HEK293 (cell line): ENCODE data around the gene KXD1.

ENCODE experiments used
- CTCF ChIA-PET: fragments of 350-600 bp; formaldehyde crosslinking; extraction: SDS; loops from one replicate; lab custom pipeline; 2021; ENCODE audit warnings: antibody characterized with exemption; lab: Yijun Ruan, JAX
- POLR2A ChIA-PET: fragments of 300-600 bp; formaldehyde crosslinking; extraction: SDS; loops from one replicate; lab custom pipeline; 2020; ENCODE audit warnings: antibody characterized with exemption, inconsistent platforms; lab: Yijun Ruan, JAX
- H3K27ac ChIP-seq: fragments of 200-500 bp; sonication (Bioruptor generic); 2 replicates; pipeline ENCODE4 v1.5.1; 2014; ENCODE audit warnings: low read depth, low read length, control low read depth, inconsistent platforms; ENCODE audit errors: extremely low read depth
- H3K36me3 ChIP-seq, 2 experiments: fragments of 200-500 bp in 1 of 2; sonication (Bioruptor generic) in 1 of 2; 1 replicate in 1 of 2; 2 replicates in 1 of 2; pipeline ENCODE4 v1.5.1; 2014 to 2017; ENCODE audit warnings: inconsistent platforms in 2 of 2, low read length in 2 of 2; ENCODE audit not compliant: control insufficient read depth in 2 of 2, insufficient read depth in 1 of 2
- H3K4me1 ChIP-seq: fragments of 200-500 bp; sonication (Bioruptor generic); 2 replicates; pipeline ENCODE4 v1.5.1; 2014; ENCODE audit warnings: mild to moderate bottlenecking, low read length, inconsistent platforms; ENCODE audit not compliant: control insufficient read depth, insufficient read depth
- H3K4me3 ChIP-seq: 2 replicates; pipeline ENCODE4 v1.5.1; 2011; ENCODE audit warnings: low read depth, mild to moderate bottlenecking, control low read depth, low read length, moderate library complexity
- H3K9me3 ChIP-seq: fragments of 200-500 bp; sonication (Bioruptor generic); 2 replicates; pipeline ENCODE4 v1.5.1; 2014; ENCODE audit warnings: low read depth, low read length, inconsistent platforms; ENCODE audit not compliant: control insufficient read depth, insufficient read depth
- GLIS1 ChIP-seq: fragments of 450-650 bp; formaldehyde crosslinking; IDR thresholded peaks from 2 replicates; pipeline ENCODE4 v1.5.1; 2016; ENCODE audit warnings: missing biosample characterization, missing genetic modification characterization
- GLIS2 ChIP-seq: fragments of 450-650 bp; formaldehyde crosslinking; IDR thresholded peaks from 2 replicates; pipeline ENCODE4 v1.5.1; 2016; ENCODE audit warnings: missing biosample characterization, missing genetic modification characterization
- KLF7 ChIP-seq: fragments of 450-650 bp; formaldehyde crosslinking; IDR thresholded peaks from 2 replicates; pipeline ENCODE4 v1.5.1; 2016; ENCODE audit warnings: missing biosample characterization, missing genetic modification characterization, borderline replicate concordance
- MEIS1 ChIP-seq: sonication (generic); formaldehyde crosslinking; IDR thresholded peaks from 2 replicates; pipeline ENCODE4 v1.8.1; 2022; ENCODE audit warnings: missing genetic modification reagents, mild to moderate bottlenecking, borderline replicate concordance
- ZBTB20 ChIP-seq: fragments of 450-650 bp; formaldehyde crosslinking; IDR thresholded peaks from 2 replicates; pipeline ENCODE4 v1.5.1; 2016; ENCODE audit warnings: missing biosample characterization, missing genetic modification characterization
- ZFP3 ChIP-seq: fragments of 450-650 bp; formaldehyde crosslinking; IDR thresholded peaks from 2 replicates; pipeline ENCODE4 v1.5.1; 2016; ENCODE audit warnings: low read depth, missing biosample characterization, missing genetic modification characterization
- ZIC2 ChIP-seq: fragments of 450-650 bp; formaldehyde crosslinking; IDR thresholded peaks from 2 replicates; pipeline ENCODE4 v1.5.1; 2016; ENCODE audit warnings: missing biosample characterization, missing genetic modification characterization
- ZNF335 ChIP-seq: fragments of 450-650 bp; formaldehyde crosslinking; conservative IDR thresholded peaks from 2 replicates; pipeline ENCODE4 v1.5.1; 2016; ENCODE audit warnings: missing biosample characterization, missing genetic modification characterization
- ZNF362 ChIP-seq: fragments of 450-650 bp; formaldehyde crosslinking; IDR thresholded peaks from 2 replicates; pipeline ENCODE4 v1.5.1; 2016; ENCODE audit warnings: missing biosample characterization, missing genetic modification characterization
- ZNF394 ChIP-seq: fragments of 450-650 bp; formaldehyde crosslinking; IDR thresholded peaks from 2 replicates; pipeline ENCODE4 v1.5.1; 2016; ENCODE audit warnings: missing biosample characterization, missing genetic modification characterization, mild to moderate bottlenecking, moderate library complexity, borderline replicate concordance
- ZNF398 ChIP-seq: fragments of 450-650 bp; formaldehyde crosslinking; IDR thresholded peaks from 2 replicates; pipeline ENCODE4 v1.5.1; 2017; ENCODE audit warnings: missing biosample characterization, missing genetic modification characterization
- ZNF623 ChIP-seq: fragments of 450-650 bp; formaldehyde crosslinking; IDR thresholded peaks from 2 replicates; pipeline ENCODE4 v1.5.1; 2016; ENCODE audit warnings: missing biosample characterization, missing genetic modification characterization
- TF ChIP-seq, protein P1 (sequence below): fragments of 450-650 bp; formaldehyde crosslinking; IDR thresholded peaks from 2 replicates; pipeline ENCODE4 v1.5.0; 2017; ENCODE audit warnings: missing biosample characterization, missing genetic modification characterization, borderline replicate concordance
- TF ChIP-seq, protein P2 (sequence below): fragments of 450-650 bp; formaldehyde crosslinking; IDR thresholded peaks from 2 replicates; pipeline ENCODE4 v1.5.1; 2016; ENCODE audit warnings: missing biosample characterization, missing genetic modification characterization
- TF ChIP-seq, protein P3 (sequence below): sonication (generic); formaldehyde crosslinking; IDR thresholded peaks from 2 replicates; pipeline ENCODE4 v1.8.1; 2022; ENCODE audit warnings: mild to moderate bottlenecking, moderate library complexity, missing genetic modification reagents

The KXD1 gene

DNA sequence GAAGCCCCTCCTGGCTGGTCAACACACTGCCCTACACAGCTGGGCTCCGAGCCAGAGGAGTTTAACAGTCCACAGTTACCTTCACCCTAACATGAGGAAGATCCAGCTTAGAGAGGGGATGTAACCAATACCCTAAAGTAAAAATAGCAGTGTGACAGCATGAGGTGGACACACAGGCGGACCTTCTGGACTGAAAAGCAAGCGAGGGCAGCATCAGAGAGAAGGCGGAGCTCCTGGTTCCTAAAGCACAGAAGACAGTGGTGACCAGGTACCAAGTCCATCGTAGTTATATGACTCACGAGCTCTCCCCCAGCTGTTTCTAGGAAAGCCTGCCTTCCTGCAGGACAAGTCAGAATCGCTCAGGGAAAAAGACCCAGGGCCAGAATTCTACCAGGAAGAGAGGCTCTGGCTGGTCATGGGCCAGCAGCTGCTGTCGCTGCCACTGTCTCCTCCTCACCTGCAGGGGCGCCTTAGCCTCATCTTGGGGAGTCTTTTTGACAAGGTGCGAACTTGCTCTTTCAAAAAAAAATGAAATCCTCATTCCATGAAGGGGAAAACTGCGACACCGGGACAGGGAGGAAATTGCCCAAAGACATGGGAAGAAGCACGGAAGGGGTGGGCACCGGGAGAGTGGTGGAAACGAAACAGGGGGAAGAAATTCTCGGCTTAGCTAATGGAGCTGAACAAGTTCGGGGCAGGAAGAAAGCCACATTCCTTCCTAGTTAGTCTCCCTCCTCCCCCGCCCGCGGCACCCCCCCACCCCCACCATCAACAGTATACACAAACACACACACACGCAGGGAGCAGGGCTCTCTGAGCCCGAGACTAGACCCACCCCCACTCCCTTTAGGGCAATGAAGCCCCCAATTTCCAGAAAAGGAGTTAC lies 37.5 kb upstream of the KXD1 start (continued):
- TF ChIP-seq ZNF362 (tag by site-specific recombination) (peak; percentile 79), ZFP3 (tag by site-specific recombination) (no peak)
- TF ChIP-seq, protein P1, sequence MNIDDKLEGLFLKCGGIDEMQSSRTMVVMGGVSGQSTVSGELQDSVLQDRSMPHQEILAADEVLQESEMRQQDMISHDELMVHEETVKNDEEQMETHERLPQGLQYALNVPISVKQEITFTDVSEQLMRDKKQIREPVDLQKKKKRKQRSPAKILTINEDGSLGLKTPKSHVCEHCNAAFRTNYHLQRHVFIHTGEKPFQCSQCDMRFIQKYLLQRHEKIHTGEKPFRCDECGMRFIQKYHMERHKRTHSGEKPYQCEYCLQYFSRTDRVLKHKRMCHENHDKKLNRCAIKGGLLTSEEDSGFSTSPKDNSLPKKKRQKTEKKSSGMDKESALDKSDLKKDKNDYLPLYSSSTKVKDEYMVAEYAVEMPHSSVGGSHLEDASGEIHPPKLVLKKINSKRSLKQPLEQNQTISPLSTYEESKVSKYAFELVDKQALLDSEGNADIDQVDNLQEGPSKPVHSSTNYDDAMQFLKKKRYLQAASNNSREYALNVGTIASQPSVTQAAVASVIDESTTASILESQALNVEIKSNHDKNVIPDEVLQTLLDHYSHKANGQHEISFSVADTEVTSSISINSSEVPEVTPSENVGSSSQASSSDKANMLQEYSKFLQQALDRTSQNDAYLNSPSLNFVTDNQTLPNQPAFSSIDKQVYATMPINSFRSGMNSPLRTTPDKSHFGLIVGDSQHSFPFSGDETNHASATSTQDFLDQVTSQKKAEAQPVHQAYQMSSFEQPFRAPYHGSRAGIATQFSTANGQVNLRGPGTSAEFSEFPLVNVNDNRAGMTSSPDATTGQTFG (tag by site-specific recombination), result no peak

GRCh38 chr19:18520848-18521691 lies 36.6 kb upstream of the KXD1 start:
- no peaks in the 10 kb centered on the region for H3K4me1 ChIP-seq
- no peaks in the 10 kb centered on the region for H3K9me3 ChIP-seq
- CTCF ChIA-PET, result interaction anchor here (0.6 to 2.9 kb wide), 15 partner anchors 9 to 1603 kb away, joined by 3 to 14 read pairs (median 4); partner anchors contain the start of gene REX1BD
- peak overlapping the region; percentile 100 for H3K4me3 ChIP-seq
- H3K27ac ChIP-seq, result peak overlapping the region; percentile 81
- no peaks in the 10 kb centered on the region for H3K36me3 ChIP-seq
- POLR2A ChIA-PET, result interaction anchor here (0.5 to 2.7 kb wide), 11 partner anchors 15 to 683 kb away, joined by 3 to 15 read pairs (median 5); partner anchors contain the start of genes COPE, DDX49, KXD1 and REX1BD
- TF ChIP-seq ZNF398 (tag by site-specific recombination) (no peak), ZBTB20 (tag by site-specific recombination) (peak; percentile 29; the same call in 1 of the 2 replicates), ZNF623 (0 out of 2 replicates have a peak, but pooled peaks have one; percentile 3), KLF7 (no peak), GLIS1 (peak; percentile 95), ZIC2 (peak; percentile 34), MEIS1 (no peak), ZNF335 (tag by site-specific recombination) (peak; percentile 61; the same call in 1 of the 2 replicates), GLIS2 (tag by site-specific recombination) (peak; percentile 88), ZNF394 (tag by site-specific recombination) (no peak)
- TF ChIP-seq, protein P2, sequence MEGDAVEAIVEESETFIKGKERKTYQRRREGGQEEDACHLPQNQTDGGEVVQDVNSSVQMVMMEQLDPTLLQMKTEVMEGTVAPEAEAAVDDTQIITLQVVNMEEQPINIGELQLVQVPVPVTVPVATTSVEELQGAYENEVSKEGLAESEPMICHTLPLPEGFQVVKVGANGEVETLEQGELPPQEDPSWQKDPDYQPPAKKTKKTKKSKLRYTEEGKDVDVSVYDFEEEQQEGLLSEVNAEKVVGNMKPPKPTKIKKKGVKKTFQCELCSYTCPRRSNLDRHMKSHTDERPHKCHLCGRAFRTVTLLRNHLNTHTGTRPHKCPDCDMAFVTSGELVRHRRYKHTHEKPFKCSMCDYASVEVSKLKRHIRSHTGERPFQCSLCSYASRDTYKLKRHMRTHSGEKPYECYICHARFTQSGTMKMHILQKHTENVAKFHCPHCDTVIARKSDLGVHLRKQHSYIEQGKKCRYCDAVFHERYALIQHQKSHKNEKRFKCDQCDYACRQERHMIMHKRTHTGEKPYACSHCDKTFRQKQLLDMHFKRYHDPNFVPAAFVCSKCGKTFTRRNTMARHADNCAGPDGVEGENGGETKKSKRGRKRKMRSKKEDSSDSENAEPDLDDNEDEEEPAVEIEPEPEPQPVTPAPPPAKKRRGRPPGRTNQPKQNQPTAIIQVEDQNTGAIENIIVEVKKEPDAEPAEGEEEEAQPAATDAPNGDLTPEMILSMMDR, result peak; percentile 31
- TF ChIP-seq, protein P3, sequence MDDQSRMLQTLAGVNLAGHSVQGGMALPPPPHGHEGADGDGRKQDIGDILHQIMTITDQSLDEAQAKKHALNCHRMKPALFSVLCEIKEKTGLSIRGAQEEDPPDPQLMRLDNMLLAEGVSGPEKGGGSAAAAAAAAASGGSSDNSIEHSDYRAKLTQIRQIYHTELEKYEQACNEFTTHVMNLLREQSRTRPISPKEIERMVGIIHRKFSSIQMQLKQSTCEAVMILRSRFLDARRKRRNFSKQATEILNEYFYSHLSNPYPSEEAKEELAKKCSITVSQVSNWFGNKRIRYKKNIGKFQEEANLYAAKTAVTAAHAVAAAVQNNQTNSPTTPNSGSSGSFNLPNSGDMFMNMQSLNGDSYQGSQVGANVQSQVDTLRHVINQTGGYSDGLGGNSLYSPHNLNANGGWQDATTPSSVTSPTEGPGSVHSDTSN (CRISPR knock-in tag), result no peak
